Thoracic aorta (tissue), 2 donors: ENCODE measurements around the gene LAMC3. TPM values are rescaled to one million over a fixed set of nuclear protein-coding genes. Genes with fewer than 3 reads are reported as not detected.

Source experiments
- ATAC-seq: fragments of 150-250 bp; one replicate; pipeline ENCODE4 v1.8.0; 2017; ENCODE audit warnings: low read depth; ENCODE audit not compliant: insufficient number of reproducible peaks, low FRiP score
- DNase-seq: peaks from one replicate; pipeline ENCODE4 v3.0.0-alpha.2; 2020; ENCODE audit warnings: low spot score
- H3K27ac ChIP-seq, 2 donors: fragments of 200-600 bp; sonication (generic); 1 replicate in 1 of 2; 2 replicates in 1 of 2; pipeline ENCODE4 v1.5.1; 2016; ENCODE audit warnings: mild to moderate bottlenecking in 2 of 2, moderate library complexity in 2 of 2
- H3K27me3 ChIP-seq: fragments of 200-600 bp; sonication (generic); replicated peaks from 2 replicates; pipeline ENCODE4 v1.6.0; 2016; ENCODE audit warnings: mild to moderate bottlenecking; ENCODE audit not compliant: insufficient read depth
- H3K36me3 ChIP-seq: fragments of 200-600 bp; sonication (generic); one replicate; pipeline ENCODE4 v1.5.1; 2016
- H3K4me1 ChIP-seq, 2 donors: fragments of 200-600 bp; sonication (generic); 1 replicate in 1 of 2; 2 replicates in 1 of 2; pipeline versions ENCODE4 v1.5.1 to v1.6.0; 2016; ENCODE audit warnings: low read depth in 2 of 2, mild to moderate bottlenecking in 1 of 2; ENCODE audit not compliant: control insufficient read depth in 1 of 2
- H3K4me3 ChIP-seq: fragments of 200-600 bp; sonication (generic); 2 replicates; pipeline ENCODE4 v1.5.1; 2016; ENCODE audit warnings: mild to moderate bottlenecking
- H3K9me3 ChIP-seq: fragments of 200-600 bp; sonication (generic); 2 replicates; pipeline ENCODE4 v1.5.1; 2016
- CTCF ChIP-seq: fragments of 200-600 bp; sonication (generic); IDR thresholded peaks from one replicate; pipeline ENCODE4 v1.5.1; 2019; ENCODE audit warnings: antibody characterized with exemption
- total RNA-seq, 2 donors: library from RNA; depleted of rRNA; stranded (reverse); fragments of >200 nt; gene quantifications; one replicate each; pipeline versions ENCODE4 v1.1.0 to v1.2.3, GENCODE V29; 2016

LAMC3 gene
- total RNA-seq, 2 donors from 2014 or later: 0.54 to 2.8 TPM

- Histone ChIP-seq H3K27me3 (no peaks in the 10 kb centered on the region), H3K4me1 (no peaks in the 10 kb centered on the region), H3K9me3 (no peaks in the 10 kb centered on the region), H3K36me3 (no peaks in the 10 kb centered on the region), H3K4me3 (no peak overlapping the region), H3K27ac (no peak overlapping the region)
- DNase-seq (no peak), ATAC-seq (no peak)
- no peak for TF ChIP-seq CTCF
Observed at GRCh38 chr9:131024978-131025868, 16.2 kb downstream of the LAMC3 start.

- no peak for DNase-seq
- no peaks in the 10 kb centered on the region for H3K9me3 ChIP-seq
- no peaks in the 10 kb centered on the region for H3K4me1 ChIP-seq
- no peak overlapping the region for H3K27ac ChIP-seq
- no peaks in the 10 kb centered on the region for H3K36me3 ChIP-seq
- H3K27me3 ChIP-seq: no peaks in the 10 kb centered on the region
- H3K4me3 ChIP-seq: no peak overlapping the region
- TF ChIP-seq CTCF: no peak
- no peak for ATAC-seq
Observed at GRCh38 chr9:131025953-131026858, 17.2 kb downstream of the LAMC3 start.

- Histone ChIP-seq H3K27ac (no peak overlapping the region), H3K4me3 (no peak overlapping the region), H3K36me3 (no peaks in the 10 kb centered on the region), H3K4me1 (no peaks in the 10 kb centered on the region), H3K27me3 (no peaks in the 10 kb centered on the region), H3K9me3 (no peaks in the 10 kb centered on the region)
- ATAC-seq (no peak), DNase-seq (no peak)
- no peak for TF ChIP-seq CTCF
Observed at GRCh38 chr9:131027048-131027871, 18.3 kb downstream of the LAMC3 start.

GRCh38 chr9:131027872-131028179, 18.9 kb downstream of the LAMC3 start:
- Histone ChIP-seq H3K27me3 (no peaks in the 10 kb centered on the region), H3K36me3 (no peaks in the 10 kb centered on the region), H3K4me1 (no peaks in the 10 kb centered on the region), H3K4me3 (no peak overlapping the region), H3K9me3 (no peaks in the 10 kb centered on the region), H3K27ac (no peak overlapping the region)
- DNase-seq: no peak
- no peak for ATAC-seq
- no peak for TF ChIP-seq CTCF
